H1 (cell line): ENCODE data around the gene CDYL. TPM values are rescaled to one million over a fixed set of nuclear protein-coding genes. Genes with fewer than 3 reads are reported as not detected.
"Not testable (repeated sequence)": the region's sequence is repeated elsewhere in the genome, so short reads cannot be mapped to it uniquely, and the experiment has no call there.

Experiments
- CTCF ChIA-PET: fragments of 300-600 bp; sonication (Branson Sonifier 250); formaldehyde crosslinking; loops from one replicate; lab custom pipeline; 2021; ENCODE audit not compliant: partially characterized antibody; lab: Charles Lee
- POLR2A ChIA-PET: fragments of 300-600 bp; sonication (Branson Sonifier 250); formaldehyde crosslinking; loops from one replicate; lab custom pipeline; 2021; ENCODE audit warnings: inconsistent platforms; ENCODE audit not compliant: partially characterized antibody; lab: Charles Lee
- DNase-seq, 2 experiments: peaks; one replicate each; pipeline versions ENCODE4 v3.0.0 to v3.0.0-alpha.2; 2010 to 2022; ENCODE audit warnings: low spot score in 2 of 2, low read depth in 1 of 2, mixed read lengths in 1 of 2
- FAIRE-seq: peaks from 2 replicates; lab custom pipeline; 2011; peaks lifted over from hg19 to GRCh38; lab: Jason Lieb, UNC
- H2AFZ ChIP-seq: 2 replicates; pipeline ENCODE4 v1.8.1; 2012; ENCODE audit warnings: low read length, inconsistent platforms
- H2AK5ac ChIP-seq: 2 replicates; pipeline ENCODE4 v1.6.1; 2013; ENCODE audit warnings: low read depth, low read length
- H2BK120ac ChIP-seq: replicated peaks from 2 replicates; pipeline ENCODE3; 2013; ENCODE audit warnings: low read depth, low read length, inconsistent platforms
- H2BK12ac ChIP-seq: 2 replicates; pipeline ENCODE4 v1.6.1; 2013; ENCODE audit warnings: low read depth, low read length
- H2BK15ac ChIP-seq: 2 replicates; pipeline ENCODE4 v1.6.1; 2013; ENCODE audit warnings: low read length
- H2BK20ac ChIP-seq: 2 replicates; pipeline ENCODE4 v1.6.1; 2013; ENCODE audit warnings: low read length
- H2BK5ac ChIP-seq: 2 replicates; pipeline ENCODE4 v1.6.1; 2013; ENCODE audit warnings: low read depth, low read length
- H3K14ac ChIP-seq: 2 replicates; pipeline ENCODE4 v1.6.1; 2013; ENCODE audit warnings: inconsistent platforms; ENCODE audit not compliant: insufficient read length
- H3K18ac ChIP-seq: 2 replicates; pipeline ENCODE4 v1.6.1; 2013; ENCODE audit warnings: low read length; ENCODE audit errors: extremely low read depth
- H3K23ac ChIP-seq: 2 replicates; pipeline ENCODE4 v1.6.1; 2013; ENCODE audit warnings: inconsistent platforms; ENCODE audit not compliant: insufficient read length
- H3K23me2 ChIP-seq: 2 replicates; pipeline ENCODE4 v1.6.1; 2013; ENCODE audit warnings: low read depth, low read length
- H3K27ac ChIP-seq: 2 replicates; pipeline ENCODE4 v1.6.1; 2011; ENCODE audit warnings: low read depth, low read length, inconsistent platforms
- H3K27me3 ChIP-seq, 4 experiments: replicated peaks in 1 of 4; 1 replicate in 1 of 4; 2 replicates in 3 of 4; pipeline versions ENCODE4 v1.6.1 to v1.8.1; 2011 to 2013; ENCODE audit warnings: low read length in 3 of 4, mild to moderate bottlenecking in 3 of 4, inconsistent platforms in 2 of 4, mixed read lengths in 2 of 4, moderate library complexity in 1 of 4; ENCODE audit not compliant: control insufficient read depth in 3 of 4, insufficient read depth in 3 of 4; ENCODE audit errors: extremely low read depth in 1 of 4
- H3K36me3 ChIP-seq, 4 experiments: 2 replicates each; pipeline versions ENCODE4 v1.6.1 to v1.8.1; 2011 to 2013; ENCODE audit warnings: mild to moderate bottlenecking in 4 of 4, low read length in 3 of 4, moderate library complexity in 2 of 4, control low read depth in 1 of 4, inconsistent platforms in 1 of 4; ENCODE audit not compliant: insufficient read depth in 4 of 4, control insufficient read depth in 2 of 4
- H3K4ac ChIP-seq: replicated peaks from 2 replicates; pipeline ENCODE3; 2013; ENCODE audit warnings: low read length, low read depth, mixed read lengths, inconsistent platforms; ENCODE audit not compliant: insufficient read length
- H3K4me1 ChIP-seq, 4 experiments: replicated peaks in 1 of 4; 1 replicate in 1 of 4; 2 replicates in 3 of 4; pipeline versions ENCODE4 v1.6.1 to v1.8.1; 2011 to 2013; ENCODE audit warnings: low read length in 3 of 4, inconsistent platforms in 2 of 4, mixed read lengths in 1 of 4; ENCODE audit not compliant: insufficient read depth in 4 of 4, control insufficient read depth in 3 of 4
- H3K4me2 ChIP-seq, 2 experiments: 2 replicates each; pipeline versions ENCODE4 v1.6.1 to v1.8.1; 2011 to 2013; ENCODE audit warnings: low read depth in 2 of 2, low read length in 2 of 2, control low read depth in 1 of 2, inconsistent platforms in 1 of 2, mild to moderate bottlenecking in 1 of 2; ENCODE audit not compliant: insufficient read depth in 1 of 2
- H3K4me3 ChIP-seq, 4 experiments: fragments of 200-600, 300-600 bp in 1 of 4; sonication (generic), shearing (Covaris generic), sonication (Bioruptor Twin) in 1 of 4; 2 replicates each; pipeline versions ENCODE4 v1.5.1 to v1.8.1; 2011 to 2016; ENCODE audit warnings: low read length in 4 of 4, low read depth in 3 of 4, control low read depth in 2 of 4, inconsistent platforms in 2 of 4, mild to moderate bottlenecking in 2 of 4, mixed read lengths in 1 of 4, moderate library complexity in 1 of 4; ENCODE audit not compliant: insufficient read depth in 2 of 4; ENCODE audit errors: extremely low read depth in 1 of 4
- H3K56ac ChIP-seq: replicated peaks from 2 replicates; pipeline ENCODE3; 2013; ENCODE audit warnings: low read depth, mild to moderate bottlenecking, mixed read lengths, low read length, inconsistent platforms; ENCODE audit not compliant: insufficient read length
- H3K79me1 ChIP-seq: 2 replicates; pipeline ENCODE4 v1.6.1; 2013; ENCODE audit warnings: low read depth, low read length, control low read depth
- H3K79me2 ChIP-seq, 2 experiments: 2 replicates each; pipeline versions ENCODE4 v1.6.1 to v1.8.1; 2012 to 2013; ENCODE audit warnings: low read length in 2 of 2, mild to moderate bottlenecking in 2 of 2, inconsistent platforms in 1 of 2; ENCODE audit not compliant: insufficient read depth in 2 of 2, control insufficient read depth in 1 of 2
- H3K9ac ChIP-seq, 4 experiments: replicated peaks in 1 of 4; 1 replicate in 1 of 4; 2 replicates in 3 of 4; pipeline versions ENCODE4 v1.6.1 to v1.8.1; 2011 to 2013; ENCODE audit warnings: low read depth in 3 of 4, low read length in 3 of 4, control low read depth in 2 of 4, mild to moderate bottlenecking in 2 of 4, moderate library complexity in 2 of 4, inconsistent platforms in 1 of 4; ENCODE audit errors: extremely low read depth in 1 of 4
- H3K9me3 ChIP-seq, 2 experiments: 2 replicates each; pipeline versions ENCODE4 v1.6.1 to v1.8.1; 2012 to 2013; ENCODE audit warnings: mild to moderate bottlenecking in 2 of 2, moderate library complexity in 2 of 2, control low read depth in 1 of 2, inconsistent platforms in 1 of 2, low read depth in 1 of 2, low read length in 1 of 2, mixed read lengths in 1 of 2; ENCODE audit not compliant: insufficient read depth in 2 of 2
- H4K20me1 ChIP-seq, 2 experiments: replicated peaks in 1 of 2; 2 replicates each; pipeline versions ENCODE3 to v1.8.1; 2011 to 2013; ENCODE audit warnings: inconsistent platforms in 2 of 2, low read length in 2 of 2, mild to moderate bottlenecking in 1 of 2; ENCODE audit not compliant: insufficient read depth in 2 of 2, control insufficient read depth in 1 of 2
- H4K5ac ChIP-seq: 2 replicates; pipeline ENCODE4 v1.6.1; 2013; ENCODE audit warnings: low read length, low read depth, mixed read lengths, inconsistent platforms; ENCODE audit not compliant: insufficient read length
- H4K8ac ChIP-seq: 2 replicates; pipeline ENCODE4 v1.8.0; 2013; ENCODE audit warnings: mild to moderate bottlenecking, moderate library complexity, low read length, inconsistent platforms; ENCODE audit not compliant: insufficient read depth; ENCODE audit errors: extremely low read depth
- H4K91ac ChIP-seq: replicated peaks from 2 replicates; pipeline ENCODE3; 2013; ENCODE audit warnings: low read length, mixed read lengths, inconsistent platforms; ENCODE audit not compliant: insufficient read length
- WGBS, 2 experiments: shearing (Covaris generic) in 1 of 2; methylation state at CpG; one replicate each; pipeline versions ENCODE4 v1.1.6 to v1.1.7; 2013 to 2015; ENCODE audit warnings: low lambda C conversion rate in 2 of 2, mixed read lengths in 2 of 2, inconsistent platforms in 1 of 2, low coverage in 1 of 2, missing lambda C conversion rate in 1 of 2; ENCODE audit not compliant: insufficient replicate concordance in 2 of 2, insufficient coverage in 1 of 2, insufficient read length in 1 of 2; ENCODE audit errors: extremely low coverage in 1 of 2, missing lambda C conversion rate in 1 of 2; 5-methylcytosine and 5-hydroxymethylcytosine counted together
- polyA plus RNA-seq, 7 experiments: library from polyadenylated mRNA; depleted of rRNA in 3 of 7; stranded (reverse) in 5 of 7; unstranded in 2 of 7; fragments of >200 nt in 5 of 7; fragments of 200-250 nt in 2 of 7; gene quantifications; 1 replicate in 5 of 7; 2 replicates in 1 of 7; 4 replicates in 1 of 7; pipeline versions ENCODE4 v1.2.1 to v1.2.3, GENCODE V29; 2011 to 2013; ENCODE audit warnings: missing spikeins in 2 of 7, mixed read lengths in 2 of 7
- total RNA-seq: library from RNA; stranded (reverse); fragmentation: NEBNext Ultra II Directional; extraction: Animal tissue kit (Norgen Biotek cat#: 25700); gene quantifications from 2 replicates; pipeline ENCODE4 v1.2.1, GENCODE V29; 2021

Gene CDYL
- total and polyA plus RNA-seq, 2 of the 8 experiments (the other 6 are each of a cell fraction or from before 2014, with no cell fraction given), result 56.4 to 119 TPM

- H3K23me2 ChIP-seq, H3K4me3 ChIP-seq, H2AFZ ChIP-seq, H3K79me1 ChIP-seq, H3K4me1 ChIP-seq, POLR2A ChIA-PET, H3K27me3 ChIP-seq, DNase-seq, H3K36me3 ChIP-seq, H2BK15ac ChIP-seq, H4K20me1 ChIP-seq, H2BK5ac ChIP-seq, H3K79me2 ChIP-seq, H3K4ac ChIP-seq, H3K27ac ChIP-seq, H4K8ac ChIP-seq, H3K9me3 ChIP-seq, H3K56ac ChIP-seq, H2BK12ac ChIP-seq, FAIRE-seq, H4K5ac ChIP-seq, H3K9ac ChIP-seq, H4K91ac ChIP-seq, H3K23ac ChIP-seq, H3K14ac ChIP-seq, H3K18ac ChIP-seq, H2BK120ac ChIP-seq, H2BK20ac ChIP-seq, H2AK5ac ChIP-seq: not testable (repeated sequence)
- 88% methylated on average over 5 of the region's 5 CpGs; no CpG with 5 or more reads in 1 of the 2 experiments for WGBS, 2 experiments
- CTCF ChIA-PET, result interaction anchor here (1.5 to 1.8 kb wide), 2 partner anchors 21 to 25 kb away, joined by 3 to 4 read pairs; no protein-coding TSS in a partner anchor
- H3K4me2 ChIP-seq, result peak overlapping the region in 1 of 2 experiments; percentile 62; a peak in 1 of 4 replicates
These were observed 228.8 kb downstream of the CDYL start for GRCh38 chr6:5005038-5005433.

Other genes starting within 250 kb of the CDYL start
- gene RPP40, start 227.6 kb downstream of the CDYL start, total RNA-seq, result 15.7 and 17.1 TPM in 2 replicates
- 5.1 and 7.0 TPM in 2 replicates for gene RPP40, start 227.6 kb downstream of the CDYL start, polyA plus RNA-seq (2011; rRNA removed)